ENCODE data around the gene NOX5.

Gene NOX5

GRCh38 chr15:68990231-68990991 is 24.1 kb upstream of the NOX5 start:
- no peak for DNase-seq (ENCODE audit: extremely low spot score, insufficient read length, low read depth)
- FAIRE-seq: no peak

DNA sequence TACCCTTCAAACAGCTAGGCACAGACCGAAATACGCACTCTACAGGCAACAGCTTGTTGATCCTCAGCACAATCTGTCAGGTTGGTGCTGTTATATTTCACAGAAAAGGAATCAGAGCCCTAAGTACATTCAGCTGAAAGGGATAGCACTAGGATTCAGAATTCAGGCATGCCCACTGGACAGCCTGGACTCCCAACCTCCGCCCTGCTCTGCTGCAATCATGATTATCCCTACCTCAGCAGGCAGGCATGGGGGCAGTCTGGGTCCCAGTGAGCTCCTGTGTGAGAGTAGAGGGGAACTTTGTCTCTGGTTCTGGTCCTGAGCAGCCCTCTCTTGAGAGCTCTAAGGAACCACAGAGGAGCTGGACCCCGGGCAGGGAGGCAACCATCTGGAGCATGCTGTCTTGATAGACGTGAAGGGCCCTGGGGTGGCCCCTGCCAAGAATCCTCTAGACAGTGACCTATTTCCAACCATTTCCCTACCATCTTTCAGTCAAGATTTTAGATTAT is 23.4 kb upstream of the NOX5 start:
- FAIRE-seq: no peak

GRCh38 chr15:68991723-68992122 is 22.8 kb upstream of the NOX5 start:
- DNase-seq (ENCODE audit: extremely low spot score, insufficient read length, low read depth): no peak

More for the DNA sequence above, 23.4 kb upstream of the NOX5 start:
- no peak for DNase-seq (ENCODE audit: extremely low spot score, insufficient read length, low read depth)

GRCh38 chr15:68992696-68993095 is 21.8 kb upstream of the NOX5 start:
- no peak for FAIRE-seq

More at GRCh38 chr15:68991723-68992122, 22.8 kb upstream of the NOX5 start:
- no peak for FAIRE-seq

GRCh38 chr15:68993276-68993675 is 21.2 kb upstream of the NOX5 start:
- no peak for FAIRE-seq
- no peak for DNase-seq (ENCODE audit: extremely low spot score, insufficient read length, low read depth)

More at GRCh38 chr15:68992696-68993095, 21.8 kb upstream of the NOX5 start:
- no peak for DNase-seq (ENCODE audit: extremely low spot score, insufficient read length, low read depth)

- FAIRE-seq (no peak), DNase-seq (ENCODE audit: extremely low spot score, insufficient read length, low read depth) (no peak)
Measured at GRCh38 chr15:68994149-68994548, 20.3 kb upstream of the NOX5 start.

DNA sequence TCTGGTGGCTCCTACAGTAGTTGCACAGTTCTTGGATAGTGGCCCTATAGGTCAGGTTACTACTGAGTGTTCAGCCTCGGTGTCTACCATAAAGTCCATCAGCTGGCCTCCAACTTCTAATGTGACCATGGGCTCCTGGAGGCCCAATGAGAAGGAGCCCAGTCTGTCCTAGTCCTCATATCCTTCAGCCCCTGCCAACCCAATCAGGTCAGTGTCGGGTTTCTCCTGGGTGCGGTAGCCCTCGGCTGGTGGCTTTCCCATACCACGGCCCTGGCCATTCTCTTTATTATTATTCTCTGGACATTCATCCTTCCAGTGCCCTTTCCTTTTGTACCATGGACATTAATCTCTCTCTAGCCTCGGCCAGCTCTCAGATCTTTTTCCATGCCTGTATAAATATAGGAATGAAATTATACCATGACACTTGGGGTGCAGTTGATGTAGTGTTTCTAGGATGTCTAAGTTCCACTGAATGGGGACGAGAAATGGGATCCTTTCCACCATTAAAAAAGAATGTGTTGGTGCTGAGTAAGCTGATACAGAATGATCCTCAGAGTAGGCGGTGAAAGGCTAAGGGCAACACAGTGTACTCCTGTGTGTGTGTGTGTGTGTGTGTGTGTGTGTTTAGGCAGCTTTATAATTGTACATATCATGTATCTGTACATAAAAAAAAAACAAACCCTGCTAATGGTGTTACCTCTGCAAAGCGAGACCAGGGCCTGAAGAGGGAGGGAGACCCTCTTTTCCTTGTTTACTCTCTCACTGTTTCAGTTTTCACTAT is 19.3 kb upstream of the NOX5 start:
- FAIRE-seq (no peak), DNase-seq (ENCODE audit: extremely low spot score, insufficient read length, low read depth) (no peak)

DNA sequence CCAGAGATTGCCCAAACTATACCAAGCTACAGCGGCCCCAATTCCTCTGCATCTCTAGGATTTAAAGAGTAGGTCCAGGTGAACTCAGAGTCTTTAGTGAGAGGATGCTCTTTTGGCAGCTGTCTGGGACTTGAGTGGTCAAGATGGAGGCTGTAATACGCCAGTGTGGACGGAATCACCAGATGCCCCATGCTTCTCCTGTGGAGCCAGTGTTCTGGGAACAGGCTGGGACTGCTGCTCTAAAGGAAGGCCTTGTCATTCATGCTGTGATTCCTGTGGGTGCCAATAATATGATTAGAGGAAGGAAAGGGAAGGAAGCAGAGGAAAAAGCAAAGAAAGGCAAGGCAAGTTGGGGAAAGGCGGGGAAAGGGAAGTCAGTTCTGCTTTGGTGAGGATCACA is 17.4 kb upstream of the NOX5 start:
- no peak for DNase-seq (ENCODE audit: extremely low spot score, insufficient read length, low read depth)
- FAIRE-seq: no peak

DNA sequence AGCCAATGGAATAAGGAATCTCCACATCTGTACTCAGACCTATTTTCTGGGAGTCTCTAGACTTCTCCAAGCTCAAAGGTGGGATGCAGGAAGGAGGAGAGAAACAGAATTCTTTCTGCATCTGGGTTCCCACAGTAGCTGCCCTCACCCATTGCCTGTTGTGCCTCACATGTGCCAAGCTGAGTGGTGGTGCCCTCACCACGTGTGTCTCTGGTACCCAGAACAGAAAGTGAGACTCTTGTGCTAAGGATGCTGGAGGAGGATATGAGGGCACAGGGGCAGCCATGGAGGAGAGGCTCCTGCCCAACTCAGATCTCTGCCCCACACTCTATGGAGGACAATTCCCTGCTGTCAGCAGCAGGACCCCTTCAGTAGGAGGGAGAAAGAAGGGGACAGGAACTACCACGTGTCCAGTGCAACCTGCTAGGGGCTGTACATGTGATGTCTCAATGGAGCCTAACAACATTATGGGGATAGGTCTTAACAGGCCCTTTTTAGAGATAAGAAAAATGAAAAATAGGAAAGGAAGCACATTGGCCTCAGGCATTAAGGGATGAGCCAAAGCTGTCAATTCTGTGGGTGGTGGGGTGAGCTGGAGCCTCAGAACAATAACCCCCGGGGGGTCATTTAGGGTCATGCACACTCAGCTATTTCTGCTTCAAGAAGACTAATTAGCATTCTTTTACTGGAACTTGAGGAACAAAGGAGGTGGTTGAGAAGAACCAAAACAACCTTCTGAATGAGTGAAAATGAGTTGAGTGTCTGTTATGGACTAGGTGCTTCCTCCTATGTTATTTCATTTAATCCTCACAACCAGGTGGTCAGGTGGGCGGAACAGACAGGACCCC is 16.3 kb upstream of the NOX5 start:
- DNase-seq (ENCODE audit: extremely low spot score, insufficient read length, low read depth) (no peak), FAIRE-seq (no peak)

- DNase-seq (ENCODE audit: extremely low spot score, insufficient read length, low read depth): no peak
- no peak for FAIRE-seq
Measured at GRCh38 chr15:68999091-68999490, 15.4 kb upstream of the NOX5 start.

- FAIRE-seq (no peak), DNase-seq (ENCODE audit: extremely low spot score, insufficient read length, low read depth) (no peak)
Measured at GRCh38 chr15:69000091-69000490, 14.4 kb upstream of the NOX5 start.

GRCh38 chr15:69000725-69001503 is 13.6 kb upstream of the NOX5 start:
- FAIRE-seq: no peak
- DNase-seq (ENCODE audit: extremely low spot score, insufficient read length, low read depth): no peak

DNA sequence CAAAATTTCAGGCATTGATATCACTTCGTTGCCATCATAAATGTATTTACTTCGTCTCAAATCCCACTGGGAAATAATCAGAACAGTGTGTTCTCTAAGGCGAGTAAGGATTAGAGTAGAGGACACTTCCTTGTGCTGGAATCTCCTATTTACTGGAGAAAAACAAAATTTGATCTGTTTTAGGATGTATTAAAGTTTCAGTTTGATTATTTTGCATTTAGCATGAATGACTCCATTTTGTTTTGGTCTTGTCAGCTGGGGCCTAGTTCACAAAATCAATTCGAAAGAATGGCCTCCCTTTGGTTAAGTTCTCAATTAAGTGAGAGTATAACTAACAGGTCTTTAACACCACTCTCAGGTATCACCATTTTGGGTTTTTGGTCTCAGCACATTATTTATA is 11.7 kb upstream of the NOX5 start:
- DNase-seq (ENCODE audit: extremely low spot score, insufficient read length, low read depth): no peak
- no peak for FAIRE-seq

DNA sequence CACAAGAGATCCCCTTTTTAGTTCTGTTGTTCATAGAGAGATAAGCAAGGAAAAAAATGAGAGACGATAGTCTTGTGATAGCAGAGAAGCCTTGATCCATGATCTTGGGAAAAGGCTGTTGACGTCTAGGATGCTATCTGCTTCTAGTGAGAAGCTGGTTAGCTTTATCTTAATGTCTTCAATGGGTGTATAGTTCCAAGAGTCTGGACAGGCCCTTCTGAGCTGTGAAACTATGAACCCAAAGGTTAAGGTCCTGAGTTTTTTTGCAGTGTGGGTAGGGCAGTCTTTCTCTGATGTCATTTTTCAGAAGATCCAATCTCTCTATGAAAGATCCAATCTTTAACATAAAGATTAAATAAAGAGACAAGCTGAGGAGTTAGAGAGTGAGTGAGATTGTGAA is 10.5 kb upstream of the NOX5 start:
- no peak for FAIRE-seq

DNA sequence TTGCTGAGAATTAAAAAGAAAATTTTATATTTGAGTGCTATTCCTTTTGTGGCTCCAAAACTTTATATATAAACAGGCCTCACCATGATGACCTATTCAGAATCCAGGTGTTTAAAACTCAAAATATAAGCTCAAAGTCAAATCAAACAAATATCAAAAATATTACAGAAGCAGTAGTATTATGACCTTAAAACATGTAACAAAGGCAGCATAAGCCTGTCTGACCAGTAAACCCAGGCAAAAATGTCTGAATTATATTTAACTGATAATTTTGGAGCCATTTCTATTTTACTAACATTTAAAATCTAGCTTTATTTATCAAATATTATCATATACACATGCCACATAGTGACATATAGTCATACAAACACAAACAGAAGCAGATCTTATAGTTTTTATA is 6.4 kb upstream of the NOX5 start:
- FAIRE-seq (no peak), DNase-seq (ENCODE audit: extremely low spot score, insufficient read length, low read depth) (no peak)

More for the DNA sequence above, 10.5 kb upstream of the NOX5 start:
- no peak for DNase-seq (ENCODE audit: extremely low spot score, insufficient read length, low read depth)

- DNase-seq (ENCODE audit: extremely low spot score, insufficient read length, low read depth) (no peak), FAIRE-seq (no peak)
Measured at GRCh38 chr15:69009341-69009740, 5.2 kb upstream of the NOX5 start.

- DNase-seq (ENCODE audit: extremely low spot score, insufficient read length, low read depth): no peak
- FAIRE-seq: no peak
Measured at GRCh38 chr15:69011641-69012040, 2.9 kb upstream of the NOX5 start.

GRCh38 chr15:69012761-69013364 is 1.6 kb upstream of the NOX5 start:
- FAIRE-seq: no peak
- no peak for DNase-seq (ENCODE audit: extremely low spot score, insufficient read length, low read depth)

DNA sequence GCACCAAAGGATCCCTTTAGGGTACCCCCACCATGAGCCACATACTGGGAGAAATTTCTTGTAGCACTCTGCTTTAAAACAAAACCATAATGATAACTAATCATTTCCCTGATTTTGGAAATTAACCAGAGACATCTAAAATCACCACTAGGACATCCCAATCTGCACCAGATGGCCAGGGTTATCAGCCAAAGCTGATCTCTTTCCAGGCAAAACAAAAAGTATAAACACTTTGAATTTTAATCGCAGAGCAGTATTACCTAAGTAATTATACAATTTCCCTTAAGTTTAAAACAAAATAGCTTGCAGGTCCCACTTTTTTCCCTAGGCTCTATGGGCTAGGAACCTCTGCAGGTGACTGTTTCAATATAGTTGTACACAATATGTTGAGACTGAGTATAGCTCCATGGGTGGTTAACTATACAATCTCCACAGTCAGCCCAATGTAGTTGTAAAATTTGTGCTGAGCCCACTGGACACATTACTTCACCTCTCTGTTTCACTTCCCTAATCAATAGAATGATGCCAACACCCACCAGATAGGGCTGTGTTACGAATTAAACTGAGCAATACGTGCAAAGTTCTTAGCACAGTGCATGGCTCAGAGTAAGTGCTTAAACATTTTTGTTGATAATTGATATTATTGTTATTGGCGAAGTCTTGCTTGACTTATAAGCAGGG is 629 bp upstream of the NOX5 start:
- no peak for DNase-seq (ENCODE audit: extremely low spot score, insufficient read length, low read depth)
- no peak for FAIRE-seq

All from GM18507 (cell line).